ENCODE measurements around the gene IFNLR1.
"Not testable (repeated sequence)": the region's sequence is repeated elsewhere in the genome, so short reads cannot be mapped to it uniquely, and the experiment has no call there.

Gene IFNLR1

GRCh38 chr1:24186993-24187790, at the start of gene IFNLR1:
IFNLR1 (minus strand) TSS chr1:24187289; CDS start chr1:24187248, 41 bp downstream.
- no peak for DNase-seq (ENCODE audit: low read depth)

- no peak for DNase-seq (ENCODE audit: low read depth)
Measured at GRCh38 chr1:24235921-24236788, 49.1 kb upstream of the IFNLR1 start.

- DNase-seq (ENCODE audit: low read depth) = no peak
Measured at GRCh38 chr1:24233684-24234600, 46.9 kb upstream of the IFNLR1 start.

- no peak for DNase-seq (ENCODE audit: low read depth)
Measured at GRCh38 chr1:24231701-24232100, 44.6 kb upstream of the IFNLR1 start.

GRCh38 chr1:24228311-24228710, 41.2 kb upstream of the IFNLR1 start:
- DNase-seq (ENCODE audit: low read depth) = no peak

- no peak for DNase-seq (ENCODE audit: low read depth)
Measured at GRCh38 chr1:24226749-24227148, 39.7 kb upstream of the IFNLR1 start.

GRCh38 chr1:24224761-24225160, 37.7 kb upstream of the IFNLR1 start:
- DNase-seq (ENCODE audit: low read depth) = no peak

GRCh38 chr1:24224086-24224485, 37.0 kb upstream of the IFNLR1 start:
- no peak for DNase-seq (ENCODE audit: low read depth)

- no peak for DNase-seq (ENCODE audit: low read depth)
Measured at GRCh38 chr1:24222793-24223192, 35.7 kb upstream of the IFNLR1 start.

- DNase-seq (ENCODE audit: low read depth) = no peak
Measured at GRCh38 chr1:24222008-24222605, 35.0 kb upstream of the IFNLR1 start.

- DNase-seq (ENCODE audit: low read depth) = no peak
Measured at GRCh38 chr1:24221246-24221645, 34.2 kb upstream of the IFNLR1 start.

- DNase-seq (ENCODE audit: low read depth) = no peak
Measured at GRCh38 chr1:24216276-24217074, 29.4 kb upstream of the IFNLR1 start.

GRCh38 chr1:24215226-24215814, 28.2 kb upstream of the IFNLR1 start:
- DNase-seq (ENCODE audit: low read depth) = no peak

- DNase-seq (ENCODE audit: low read depth) = no peak
Measured at GRCh38 chr1:24212376-24212775, 25.3 kb upstream of the IFNLR1 start.

- DNase-seq (ENCODE audit: low read depth) = no peak
Measured at GRCh38 chr1:24210195-24210627, 23.1 kb upstream of the IFNLR1 start.

GRCh38 chr1:24209097-24209496, 22.0 kb upstream of the IFNLR1 start:
- DNase-seq (ENCODE audit: low read depth) = no peak

- DNase-seq (ENCODE audit: low read depth) = no peak
Measured at GRCh38 chr1:24207709-24208108, 20.6 kb upstream of the IFNLR1 start.

GRCh38 chr1:24207395-24207687, 20.3 kb upstream of the IFNLR1 start:
- not testable (repeated sequence) for DNase-seq (ENCODE audit: low read depth)

- DNase-seq (ENCODE audit: low read depth) = no peak
Measured at GRCh38 chr1:24206516-24207394, 19.7 kb upstream of the IFNLR1 start.

- no peak for DNase-seq (ENCODE audit: low read depth)
Measured at GRCh38 chr1:24206083-24206464, 19.0 kb upstream of the IFNLR1 start.
